H1 (cell line): ENCODE measurements around the gene ULK1. TPM values are rescaled to one million over a fixed set of nuclear protein-coding genes. Genes with fewer than 3 reads are reported as not detected.

ENCODE experiments used
- CTCF ChIA-PET: fragments of 300-600 bp; sonication (Branson Sonifier 250); formaldehyde crosslinking; loops from one replicate; lab custom pipeline; 2021; ENCODE audit not compliant: partially characterized antibody; lab: Charles Lee
- POLR2A ChIA-PET: fragments of 300-600 bp; sonication (Branson Sonifier 250); formaldehyde crosslinking; loops from one replicate; lab custom pipeline; 2021; ENCODE audit warnings: inconsistent platforms; ENCODE audit not compliant: partially characterized antibody; lab: Charles Lee
- DNase-seq, 2 experiments: peaks; one replicate each; pipeline versions ENCODE4 v3.0.0 to v3.0.0-alpha.2; 2010 to 2022; ENCODE audit warnings: low spot score in 2 of 2, low read depth in 1 of 2, mixed read lengths in 1 of 2
- FAIRE-seq: peaks from 2 replicates; lab custom pipeline; 2011; peaks lifted over from hg19 to GRCh38; lab: Jason Lieb, UNC
- H2AFZ ChIP-seq: 2 replicates; pipeline ENCODE4 v1.8.1; 2012; ENCODE audit warnings: low read length, inconsistent platforms
- H2AK5ac ChIP-seq: 2 replicates; pipeline ENCODE4 v1.6.1; 2013; ENCODE audit warnings: low read depth, low read length
- H2BK120ac ChIP-seq: replicated peaks from 2 replicates; pipeline ENCODE3; 2013; ENCODE audit warnings: low read depth, low read length, inconsistent platforms
- H2BK12ac ChIP-seq: 2 replicates; pipeline ENCODE4 v1.6.1; 2013; ENCODE audit warnings: low read depth, low read length
- H2BK15ac ChIP-seq: 2 replicates; pipeline ENCODE4 v1.6.1; 2013; ENCODE audit warnings: low read length
- H2BK20ac ChIP-seq: 2 replicates; pipeline ENCODE4 v1.6.1; 2013; ENCODE audit warnings: low read length
- H2BK5ac ChIP-seq: 2 replicates; pipeline ENCODE4 v1.6.1; 2013; ENCODE audit warnings: low read depth, low read length
- H3K14ac ChIP-seq: 2 replicates; pipeline ENCODE4 v1.6.1; 2013; ENCODE audit warnings: inconsistent platforms; ENCODE audit not compliant: insufficient read length
- H3K18ac ChIP-seq: 2 replicates; pipeline ENCODE4 v1.6.1; 2013; ENCODE audit warnings: low read length; ENCODE audit errors: extremely low read depth
- H3K23ac ChIP-seq: 2 replicates; pipeline ENCODE4 v1.6.1; 2013; ENCODE audit warnings: inconsistent platforms; ENCODE audit not compliant: insufficient read length
- H3K23me2 ChIP-seq: 2 replicates; pipeline ENCODE4 v1.6.1; 2013; ENCODE audit warnings: low read depth, low read length
- H3K27ac ChIP-seq: 2 replicates; pipeline ENCODE4 v1.6.1; 2011; ENCODE audit warnings: low read depth, low read length, inconsistent platforms
- H3K27me3 ChIP-seq, 4 experiments: replicated peaks in 1 of 4; 1 replicate in 1 of 4; 2 replicates in 3 of 4; pipeline versions ENCODE4 v1.6.1 to v1.8.1; 2011 to 2013; ENCODE audit warnings: low read length in 3 of 4, mild to moderate bottlenecking in 3 of 4, inconsistent platforms in 2 of 4, mixed read lengths in 2 of 4, moderate library complexity in 1 of 4; ENCODE audit not compliant: control insufficient read depth in 3 of 4, insufficient read depth in 3 of 4; ENCODE audit errors: extremely low read depth in 1 of 4
- H3K36me3 ChIP-seq, 4 experiments: 2 replicates each; pipeline versions ENCODE4 v1.6.1 to v1.8.1; 2011 to 2013; ENCODE audit warnings: mild to moderate bottlenecking in 4 of 4, low read length in 3 of 4, moderate library complexity in 2 of 4, control low read depth in 1 of 4, inconsistent platforms in 1 of 4; ENCODE audit not compliant: insufficient read depth in 4 of 4, control insufficient read depth in 2 of 4
- H3K4ac ChIP-seq: replicated peaks from 2 replicates; pipeline ENCODE3; 2013; ENCODE audit warnings: low read length, low read depth, mixed read lengths, inconsistent platforms; ENCODE audit not compliant: insufficient read length
- H3K4me1 ChIP-seq, 4 experiments: replicated peaks in 1 of 4; 1 replicate in 1 of 4; 2 replicates in 3 of 4; pipeline versions ENCODE4 v1.6.1 to v1.8.1; 2011 to 2013; ENCODE audit warnings: low read length in 3 of 4, inconsistent platforms in 2 of 4, mixed read lengths in 1 of 4; ENCODE audit not compliant: insufficient read depth in 4 of 4, control insufficient read depth in 3 of 4
- H3K4me2 ChIP-seq, 2 experiments: 2 replicates each; pipeline versions ENCODE4 v1.6.1 to v1.8.1; 2011 to 2013; ENCODE audit warnings: low read depth in 2 of 2, low read length in 2 of 2, control low read depth in 1 of 2, inconsistent platforms in 1 of 2, mild to moderate bottlenecking in 1 of 2; ENCODE audit not compliant: insufficient read depth in 1 of 2
- H3K4me3 ChIP-seq, 4 experiments: fragments of 200-600, 300-600 bp in 1 of 4; sonication (generic), shearing (Covaris generic), sonication (Bioruptor Twin) in 1 of 4; 2 replicates each; pipeline versions ENCODE4 v1.5.1 to v1.8.1; 2011 to 2016; ENCODE audit warnings: low read length in 4 of 4, low read depth in 3 of 4, control low read depth in 2 of 4, inconsistent platforms in 2 of 4, mild to moderate bottlenecking in 2 of 4, mixed read lengths in 1 of 4, moderate library complexity in 1 of 4; ENCODE audit not compliant: insufficient read depth in 2 of 4; ENCODE audit errors: extremely low read depth in 1 of 4
- H3K56ac ChIP-seq: replicated peaks from 2 replicates; pipeline ENCODE3; 2013; ENCODE audit warnings: low read depth, mild to moderate bottlenecking, mixed read lengths, low read length, inconsistent platforms; ENCODE audit not compliant: insufficient read length
- H3K79me1 ChIP-seq: 2 replicates; pipeline ENCODE4 v1.6.1; 2013; ENCODE audit warnings: low read depth, low read length, control low read depth
- H3K79me2 ChIP-seq, 2 experiments: 2 replicates each; pipeline versions ENCODE4 v1.6.1 to v1.8.1; 2012 to 2013; ENCODE audit warnings: low read length in 2 of 2, mild to moderate bottlenecking in 2 of 2, inconsistent platforms in 1 of 2; ENCODE audit not compliant: insufficient read depth in 2 of 2, control insufficient read depth in 1 of 2
- H3K9ac ChIP-seq, 4 experiments: replicated peaks in 1 of 4; 1 replicate in 1 of 4; 2 replicates in 3 of 4; pipeline versions ENCODE4 v1.6.1 to v1.8.1; 2011 to 2013; ENCODE audit warnings: low read depth in 3 of 4, low read length in 3 of 4, control low read depth in 2 of 4, mild to moderate bottlenecking in 2 of 4, moderate library complexity in 2 of 4, inconsistent platforms in 1 of 4; ENCODE audit errors: extremely low read depth in 1 of 4
- H3K9me3 ChIP-seq, 2 experiments: 2 replicates each; pipeline versions ENCODE4 v1.6.1 to v1.8.1; 2012 to 2013; ENCODE audit warnings: mild to moderate bottlenecking in 2 of 2, moderate library complexity in 2 of 2, control low read depth in 1 of 2, inconsistent platforms in 1 of 2, low read depth in 1 of 2, low read length in 1 of 2, mixed read lengths in 1 of 2; ENCODE audit not compliant: insufficient read depth in 2 of 2
- H4K20me1 ChIP-seq, 2 experiments: replicated peaks in 1 of 2; 2 replicates each; pipeline versions ENCODE3 to v1.8.1; 2011 to 2013; ENCODE audit warnings: inconsistent platforms in 2 of 2, low read length in 2 of 2, mild to moderate bottlenecking in 1 of 2; ENCODE audit not compliant: insufficient read depth in 2 of 2, control insufficient read depth in 1 of 2
- H4K5ac ChIP-seq: 2 replicates; pipeline ENCODE4 v1.6.1; 2013; ENCODE audit warnings: low read length, low read depth, mixed read lengths, inconsistent platforms; ENCODE audit not compliant: insufficient read length
- H4K8ac ChIP-seq: 2 replicates; pipeline ENCODE4 v1.8.0; 2013; ENCODE audit warnings: mild to moderate bottlenecking, moderate library complexity, low read length, inconsistent platforms; ENCODE audit not compliant: insufficient read depth; ENCODE audit errors: extremely low read depth
- H4K91ac ChIP-seq: replicated peaks from 2 replicates; pipeline ENCODE3; 2013; ENCODE audit warnings: low read length, mixed read lengths, inconsistent platforms; ENCODE audit not compliant: insufficient read length
- SP2 ChIP-seq: IDR thresholded peaks from 2 replicates; pipeline ENCODE4 v1.6.1; 2012; ENCODE audit warnings: mild to moderate bottlenecking, low read length, inconsistent platforms
- YY1 ChIP-seq: IDR thresholded peaks from 2 replicates; pipeline ENCODE4 v1.6.1; 2011; ENCODE audit warnings: low read depth, mild to moderate bottlenecking, low read length
- WGBS, 2 experiments: shearing (Covaris generic) in 1 of 2; methylation state at CpG; one replicate each; pipeline versions ENCODE4 v1.1.6 to v1.1.7; 2013 to 2015; ENCODE audit warnings: low lambda C conversion rate in 2 of 2, mixed read lengths in 2 of 2, inconsistent platforms in 1 of 2, low coverage in 1 of 2, missing lambda C conversion rate in 1 of 2; ENCODE audit not compliant: insufficient replicate concordance in 2 of 2, insufficient coverage in 1 of 2, insufficient read length in 1 of 2; ENCODE audit errors: extremely low coverage in 1 of 2, missing lambda C conversion rate in 1 of 2; 5-methylcytosine and 5-hydroxymethylcytosine counted together
- polyA plus RNA-seq, 7 experiments: library from polyadenylated mRNA; depleted of rRNA in 3 of 7; stranded (reverse) in 5 of 7; unstranded in 2 of 7; fragments of >200 nt in 5 of 7; fragments of 200-250 nt in 2 of 7; gene quantifications; 1 replicate in 5 of 7; 2 replicates in 1 of 7; 4 replicates in 1 of 7; pipeline versions ENCODE4 v1.2.1 to v1.2.3, GENCODE V29; 2011 to 2013; ENCODE audit warnings: missing spikeins in 2 of 7, mixed read lengths in 2 of 7
- total RNA-seq: library from RNA; stranded (reverse); fragmentation: NEBNext Ultra II Directional; extraction: Animal tissue kit (Norgen Biotek cat#: 25700); gene quantifications from 2 replicates; pipeline ENCODE4 v1.2.1, GENCODE V29; 2021

ULK1 gene
- total and polyA plus RNA-seq, 2 of the 8 experiments (the other 6 are each of a cell fraction or from before 2014, with no cell fraction given) = 13.0 to 44.1 TPM

- H3K4me2 ChIP-seq = no peak overlapping the region
These were observed 1.5 kb upstream of the ULK1 start for GRCh38 chr12:131892711-131893604.

More at GRCh38 chr12:131892711-131893604, 1.5 kb upstream of the ULK1 start:
- Histone ChIP-seq H2AK5ac (no peak overlapping the region; the same call in 1 of the 2 replicates), H3K4me1 (peaks cover 0 to 16% (median 14%) of the 10 kb centered on the region in 4 experiments; a peak in 6 of 7 replicates), H3K56ac (no peak overlapping the region), H2BK5ac (no peak overlapping the region; the same call in 1 of the 2 replicates), H3K27me3 (no peaks in the 10 kb centered on the region), H3K36me3 (peaks cover 0 to 7% (median 3%) of the 10 kb centered on the region in 4 experiments; a peak in 3 of 8 replicates), H4K8ac (no peak overlapping the region; the same call in 1 of the 2 replicates), H2BK15ac (no peak overlapping the region), H3K9ac (no peak overlapping the region), H3K27ac (no peak overlapping the region), H3K79me2 (peaks cover 0 to 12% of the 10 kb centered on the region in 2 experiments; a peak in 1 of 4 replicates), H3K4ac (no peak overlapping the region), H2BK120ac (no peak overlapping the region), H2AFZ (peak overlapping the region; percentile 76; the same call in 1 of the 2 replicates), H2BK20ac (no peak overlapping the region), H2BK12ac (peak overlapping the region; percentile 68), H4K20me1 (peaks cover 15 to 16% of the 10 kb centered on the region in 2 experiments), H3K18ac (no peak overlapping the region; the same call in 1 of the 2 replicates), H3K9me3 (no peaks in the 10 kb centered on the region), H3K14ac (no peak overlapping the region), H4K91ac (peak overlapping the region; percentile 6), H3K23ac (no peak overlapping the region), H3K79me1 (peaks cover 5% of the 10 kb centered on the region), H3K23me2 (peaks cover 9% of the 10 kb centered on the region; the same call in 1 of the 2 replicates), H3K4me3 (no peak overlapping the region), H4K5ac (no peak overlapping the region)
- 89% methylated on average over 26 of the region's 26 CpGs; no CpG with 5 or more reads in 1 of the 2 experiments for WGBS, 2 experiments
- no peak for DNase-seq
- TF ChIP-seq YY1 (0 out of 2 replicates have a peak, but pooled peaks have one; percentile 14), SP2 (no peak)
- ChIA-PET CTCF (interaction anchor here (1.0 kb wide), 1 partner anchor 10 kb away, joined by 3 read pairs; no protein-coding TSS in a partner anchor), POLR2A (interaction anchor here (1.0 to 1.2 kb wide), 2 partner anchors 12 to 39 kb away, joined by 3 read pairs; no protein-coding TSS in a partner anchor)
- FAIRE-seq = no peak
